NCI-H1105 treated with DMSO at 0.1 percent for 48 hours (cell line): ENCODE data around the gene CDH12.
"Not testable (repeated sequence)": the region's sequence is repeated elsewhere in the genome, so short reads cannot be mapped to it uniquely, and the experiment has no call there.

Experiments
- DNase-seq: peaks from one replicate; lab custom pipeline; 2025; lab: John Stamatoyannopoulos, UW

CDH12 gene

GRCh38 chr5:22852807-22853660 lies at the start of gene CDH12:
Gene CDH12, minus strand, starts transcription at chr5:22853344.
- DNase-seq: peak; percentile 76

GRCh38 chr5:22901885-22902284 lies 48.7 kb upstream of the CDH12 start:
- DNase-seq: no peak

GRCh38 chr5:22900801-22901310 lies 47.7 kb upstream of the CDH12 start:
- no peak for DNase-seq

- no peak for DNase-seq
Measured at GRCh38 chr5:22899341-22899740, 46.2 kb upstream of the CDH12 start.

- DNase-seq: no peak
Measured at GRCh38 chr5:22896152-22896551, 43.0 kb upstream of the CDH12 start.

GRCh38 chr5:22892441-22892840 lies 39.3 kb upstream of the CDH12 start:
- DNase-seq: peak; percentile 64

- DNase-seq: peak; percentile 41
Measured at GRCh38 chr5:22889720-22890119, 36.6 kb upstream of the CDH12 start.

GRCh38 chr5:22887566-22887965 lies 34.4 kb upstream of the CDH12 start:
- DNase-seq: no peak

GRCh38 chr5:22858911-22859310 lies 5.8 kb upstream of the CDH12 start:
- DNase-seq: not testable (repeated sequence)

- DNase-seq: no peak
Measured at GRCh38 chr5:22855824-22856223, 2.7 kb upstream of the CDH12 start.

- DNase-seq: no peak
Measured at GRCh38 chr5:22850981-22851380, 2.2 kb downstream of the CDH12 start.

GRCh38 chr5:22846693-22847092 lies 6.5 kb downstream of the CDH12 start:
- DNase-seq: no peak

- DNase-seq: peak; percentile 63
Measured at GRCh38 chr5:22844636-22845035, 8.5 kb downstream of the CDH12 start.

- DNase-seq: peak; percentile 62
Measured at GRCh38 chr5:22844155-22844554, 9.0 kb downstream of the CDH12 start.

- DNase-seq: no peak
Measured at GRCh38 chr5:22842574-22842973, 10.6 kb downstream of the CDH12 start.

- no peak for DNase-seq
Measured at GRCh38 chr5:22837803-22838202, 15.3 kb downstream of the CDH12 start.

GRCh38 chr5:22835686-22836085 lies 17.5 kb downstream of the CDH12 start:
- peak; percentile 96 for DNase-seq

GRCh38 chr5:22793463-22793862 lies 59.7 kb downstream of the CDH12 start:
- DNase-seq: no peak

GRCh38 chr5:22787807-22788206 lies 65.3 kb downstream of the CDH12 start:
- DNase-seq: no peak

GRCh38 chr5:22787398-22787797 lies 65.7 kb downstream of the CDH12 start:
- no peak for DNase-seq

- DNase-seq: peak; percentile 61
Measured at GRCh38 chr5:22780756-22781155, 72.4 kb downstream of the CDH12 start.

GRCh38 chr5:22779499-22779898 lies 73.6 kb downstream of the CDH12 start:
- no peak for DNase-seq

- no peak for DNase-seq
Measured at GRCh38 chr5:22776285-22776684, 76.9 kb downstream of the CDH12 start.

GRCh38 chr5:22774214-22774613 lies 78.9 kb downstream of the CDH12 start:
- DNase-seq: not testable (repeated sequence)
